Stimulated activated CD4-positive, alpha-beta T cell treated with anti-CD3 and anti-CD28 coated beads, Interleukin-4, amount 100 ng/mL, for 1 hour (primary cell): Measurements from ENCODE around the gene CYFIP2.

Source experiments
- DNase-seq: peaks from one replicate; pipeline ENCODE4 v3.0.0-alpha.2; 2020

CYFIP2 gene

DNA sequence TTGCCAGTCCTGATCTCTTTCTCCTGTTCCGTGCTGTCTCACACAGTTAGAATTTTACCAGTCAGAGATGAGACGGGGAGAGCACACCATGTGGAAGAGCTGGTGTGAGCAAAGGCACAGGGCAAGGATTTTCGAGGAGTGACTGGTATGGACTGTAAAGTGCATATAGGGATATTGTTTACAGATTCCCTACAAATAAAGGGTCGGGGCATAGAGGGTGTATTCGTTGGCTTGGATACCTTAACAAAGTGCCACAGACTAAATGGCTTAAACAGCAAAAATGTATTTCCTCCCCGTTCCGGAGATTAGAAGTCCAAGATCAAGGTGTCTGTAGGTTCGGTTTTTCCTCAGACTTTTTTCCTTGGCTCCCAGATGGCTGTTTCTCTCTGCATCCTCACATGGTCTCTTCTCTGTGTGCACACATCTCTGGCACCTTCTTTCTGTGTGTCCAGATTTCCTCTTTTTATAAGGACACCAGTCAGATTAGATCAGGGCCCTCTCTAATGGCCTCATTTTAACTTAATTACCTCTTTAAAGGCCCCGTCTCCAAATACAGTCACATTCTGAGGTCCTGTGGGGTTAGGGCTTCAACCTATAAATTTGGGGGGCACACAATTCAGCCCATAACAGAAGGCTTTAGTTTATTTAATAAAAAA, 23.4 kb downstream of the CYFIP2 start:
- no peak for DNase-seq

DNA sequence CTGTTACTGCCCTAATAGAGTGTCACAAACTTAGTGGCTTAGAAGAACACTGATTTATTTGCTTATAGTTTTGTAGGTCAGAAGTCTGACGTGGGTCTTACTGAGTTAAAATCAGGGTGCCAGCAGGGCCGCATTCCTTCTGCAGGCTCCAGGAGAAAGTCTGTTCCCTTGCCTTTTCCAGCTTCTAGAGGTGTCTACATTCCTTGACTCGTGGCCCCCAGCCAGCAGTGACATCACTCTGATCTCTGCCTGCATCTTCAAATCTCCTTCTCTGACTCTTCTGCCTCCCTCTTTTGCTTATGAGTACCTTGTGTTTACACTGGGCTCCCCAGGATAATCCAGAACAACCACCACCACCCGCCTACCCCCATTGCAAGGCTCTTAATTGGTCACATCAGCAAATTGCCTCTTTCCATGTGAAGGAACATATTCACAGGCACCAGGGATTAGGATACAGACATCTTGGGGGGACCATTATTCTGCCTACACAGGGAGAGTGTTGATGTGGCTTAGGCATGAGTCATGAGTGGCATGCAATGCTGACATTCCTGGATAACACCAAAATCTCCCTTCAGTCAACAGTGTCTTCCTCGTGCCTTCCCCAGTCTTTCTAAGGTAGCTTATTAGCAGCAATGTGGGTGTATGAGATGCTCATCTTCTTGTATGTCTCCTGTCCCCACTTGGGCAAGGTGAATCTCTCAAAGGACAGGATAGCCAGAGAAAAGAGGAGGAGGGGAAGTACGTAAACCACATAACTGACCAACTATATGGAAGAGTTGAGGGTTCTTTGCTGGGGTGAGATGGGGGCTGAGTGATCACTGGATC, 24.4 kb downstream of the CYFIP2 start:
- no peak for DNase-seq

DNA sequence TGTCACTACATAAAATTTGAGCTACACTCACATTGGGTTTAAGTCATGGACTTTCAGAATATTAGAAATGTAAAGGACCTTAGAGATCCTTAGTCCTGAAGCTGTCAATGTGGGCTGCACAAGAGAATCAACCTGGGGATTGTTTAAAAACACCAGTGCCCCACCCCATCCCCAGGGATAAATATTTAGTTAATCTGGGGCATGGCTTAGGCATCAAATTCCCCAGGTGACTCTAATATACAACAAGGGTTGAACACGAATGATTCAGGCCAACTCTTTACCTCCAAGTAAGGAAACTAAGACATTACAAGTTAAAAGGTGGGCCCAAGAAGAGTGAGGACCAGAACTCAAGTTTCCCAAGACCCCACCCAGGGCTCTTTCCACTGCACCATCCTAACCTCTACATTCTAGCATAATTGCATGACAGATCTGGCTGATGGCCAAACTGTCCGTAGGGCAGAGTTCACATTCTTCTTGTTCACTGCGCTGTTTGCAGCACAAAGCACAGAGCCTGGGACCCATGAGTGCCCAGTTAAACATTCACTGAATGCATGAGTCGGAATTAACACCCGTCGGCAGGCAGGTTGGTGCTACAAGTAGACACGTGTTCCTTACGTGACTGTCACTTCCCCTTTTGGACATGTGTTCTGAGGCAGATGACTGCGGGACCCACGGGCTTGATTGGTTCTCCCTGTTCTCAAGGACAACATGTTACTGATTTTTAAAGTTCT, 25.2 kb downstream of the CYFIP2 start:
- DNase-seq, result no peak

DNA sequence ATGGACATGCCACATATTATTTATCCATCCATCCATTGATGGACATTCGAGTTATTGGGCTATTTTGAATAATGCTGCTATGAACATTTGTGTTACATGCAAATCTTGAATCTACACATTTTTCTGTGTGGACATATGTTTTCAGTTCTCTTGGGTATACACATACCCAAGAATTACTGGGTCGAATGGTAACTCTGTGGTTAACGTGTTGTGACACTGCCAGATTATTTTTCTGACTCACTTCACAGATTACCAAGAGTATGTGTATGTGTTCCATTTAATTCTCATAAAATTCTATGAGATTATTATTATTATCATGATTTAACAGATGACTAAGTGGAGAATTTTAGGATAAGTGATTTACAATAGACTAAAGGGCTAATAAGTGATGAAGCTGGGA, 26.7 kb downstream of the CYFIP2 start:
- DNase-seq, result no peak

DNA sequence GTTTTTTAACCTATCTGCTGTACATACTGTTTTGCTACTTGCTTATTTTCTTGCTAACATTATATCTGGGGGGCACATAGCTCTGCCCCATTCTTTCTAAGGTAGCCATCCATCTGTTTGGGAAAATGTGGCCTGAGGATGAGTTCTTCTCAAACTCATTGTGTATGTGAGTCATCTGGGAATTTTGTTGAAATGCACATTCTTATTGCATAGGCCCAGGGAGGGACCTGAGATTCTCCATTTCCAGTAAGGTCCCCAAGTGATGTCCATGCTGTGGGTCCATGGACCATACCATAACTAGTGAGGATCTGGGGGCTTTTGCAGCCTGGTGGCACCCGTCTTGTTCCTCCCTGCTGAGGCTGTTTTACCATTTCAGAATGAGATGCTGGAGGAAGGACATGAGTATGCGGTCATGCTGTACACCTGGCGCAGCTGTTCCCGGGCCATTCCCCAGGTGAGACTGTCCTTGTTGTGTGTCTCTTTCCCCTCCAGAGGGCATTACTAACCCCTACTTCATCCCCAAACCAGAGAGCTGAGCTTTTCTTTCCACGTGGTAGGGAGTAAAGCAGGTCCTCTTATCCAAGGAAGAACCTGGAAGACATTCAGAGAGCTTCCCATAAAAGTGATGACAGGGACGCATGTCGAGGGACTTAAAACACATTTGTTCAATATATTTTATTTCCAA, 28.6 kb downstream of the CYFIP2 start:
- no peak for DNase-seq

DNA sequence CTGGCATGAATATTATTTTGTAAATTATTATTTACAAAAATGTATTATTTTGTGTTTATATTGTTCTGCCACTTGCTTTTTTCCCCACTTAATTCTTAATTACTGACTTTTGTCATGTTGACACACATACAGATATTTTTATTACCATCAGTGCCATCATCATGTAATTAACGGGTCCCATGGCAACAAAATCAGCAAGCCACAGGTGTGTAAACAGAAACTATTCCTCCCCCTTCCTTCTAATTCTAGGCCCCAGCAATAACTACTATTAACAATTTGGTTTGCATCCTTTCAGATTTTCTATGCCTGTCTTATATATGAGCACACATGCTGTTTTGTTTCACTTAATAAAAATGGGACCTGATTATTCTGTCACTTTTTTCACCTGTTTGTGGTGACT, 29.3 kb downstream of the CYFIP2 start:
- DNase-seq, result no peak

DNA sequence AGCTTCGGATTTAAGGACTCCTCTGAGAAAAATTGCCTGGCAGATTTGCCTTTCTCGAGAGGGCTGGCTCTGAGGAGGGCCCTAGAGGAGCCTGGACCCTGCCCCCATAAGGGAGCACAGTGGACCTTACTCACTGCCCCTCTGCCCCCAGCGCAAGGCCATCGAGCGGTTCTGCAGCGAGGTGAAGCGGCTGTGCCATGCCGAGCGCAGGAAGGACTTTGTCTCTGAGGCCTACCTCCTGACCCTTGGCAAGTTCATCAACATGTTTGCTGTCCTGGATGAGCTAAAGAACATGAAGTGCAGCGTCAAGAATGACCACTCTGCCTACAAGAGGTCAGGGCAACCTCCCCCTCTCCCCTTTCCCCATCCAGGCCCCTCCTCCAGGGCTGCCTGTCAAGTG, 34.6 kb downstream of the CYFIP2 start:
- DNase-seq, result no peak

DNA sequence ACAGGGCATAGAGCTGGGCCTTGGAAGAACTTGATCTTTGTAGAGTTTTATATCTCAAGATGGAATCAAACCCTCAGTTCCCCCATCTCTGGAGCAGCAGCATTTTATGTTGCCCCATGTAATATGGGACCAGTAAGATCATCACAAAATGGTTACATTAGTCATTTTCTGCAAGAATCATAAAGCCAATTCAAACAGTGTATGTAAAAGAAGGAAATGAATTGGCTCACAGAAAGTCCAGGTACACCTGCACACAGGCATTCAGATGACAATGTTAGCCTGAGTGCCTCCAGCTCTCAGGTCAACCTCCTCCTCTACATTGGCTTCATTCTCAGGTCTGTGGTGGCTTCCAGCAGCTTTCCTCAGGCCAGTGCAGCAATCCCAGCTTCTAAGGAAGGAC, 35.1 kb downstream of the CYFIP2 start:
- no peak for DNase-seq

DNA sequence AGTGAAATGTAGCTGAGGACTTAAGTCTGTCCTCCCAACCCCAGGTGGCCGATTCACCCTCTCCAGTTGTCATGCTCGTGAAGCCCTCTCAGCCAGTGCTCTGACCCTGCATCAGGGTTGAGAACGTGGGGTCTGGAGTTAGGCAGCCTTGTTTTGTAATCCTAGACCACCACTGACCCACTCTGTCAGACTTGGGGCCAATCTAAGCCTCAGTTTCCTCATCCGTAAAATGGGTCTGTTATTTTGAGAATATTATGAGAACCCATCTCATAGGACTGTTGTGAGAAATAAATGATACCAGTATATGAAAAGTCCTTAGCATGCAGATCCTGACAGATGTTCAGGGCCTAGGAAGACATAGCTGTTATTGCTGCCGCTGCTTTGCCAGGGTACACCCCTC, 37.1 kb downstream of the CYFIP2 start:
- no peak for DNase-seq

DNA sequence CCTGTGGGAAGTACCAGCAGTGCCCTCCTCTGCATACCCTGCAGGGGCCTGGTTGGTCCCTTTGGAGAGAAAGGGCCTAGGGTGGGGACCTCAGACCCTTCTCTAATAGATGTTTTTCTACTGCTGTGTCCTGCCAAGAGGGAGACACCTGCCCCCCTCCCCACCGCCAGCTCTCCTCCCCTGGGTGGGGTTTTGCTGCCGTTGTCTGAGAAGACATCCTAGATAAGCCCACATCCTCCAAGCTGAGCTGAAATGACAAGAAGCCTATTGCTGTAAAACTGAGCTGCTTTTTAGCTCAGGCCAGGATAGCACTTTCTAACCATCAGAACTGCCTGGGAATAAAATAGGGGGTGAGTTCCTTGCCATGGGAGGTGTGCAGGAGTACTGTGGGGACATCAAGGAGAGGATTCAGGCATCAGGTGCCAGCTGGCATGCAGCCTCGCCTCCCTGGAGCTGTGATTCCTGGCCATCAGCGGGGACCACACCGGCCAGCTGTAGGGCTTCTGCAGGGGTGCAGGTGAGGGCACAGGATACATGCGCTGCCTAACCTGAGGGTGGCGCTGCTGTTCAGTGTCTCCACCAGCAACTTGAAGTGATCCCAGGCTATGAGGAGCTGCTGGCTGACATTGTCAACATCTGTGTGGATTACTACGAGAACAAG, 37.9 kb downstream of the CYFIP2 start:
- DNase-seq, result peak; percentile 52

DNA sequence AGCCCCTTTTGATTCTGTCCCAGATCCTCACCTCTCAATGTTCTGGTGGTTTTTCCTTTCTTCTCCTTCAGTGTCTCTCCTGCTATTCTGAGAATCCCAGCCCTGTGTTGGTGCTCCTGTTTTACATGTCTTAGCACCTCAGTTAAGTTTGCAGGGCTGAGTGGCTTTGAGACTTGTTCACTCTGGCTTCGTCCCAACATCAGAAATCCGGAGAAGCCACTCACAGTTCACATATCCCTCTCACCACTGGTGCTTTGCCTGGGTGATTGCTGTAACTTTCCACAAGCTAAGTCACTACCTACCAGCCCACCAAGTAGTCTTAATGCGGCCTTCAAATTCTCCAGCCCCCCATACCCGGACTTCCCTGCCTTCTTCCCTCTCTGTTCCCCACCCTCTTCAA, 40.2 kb downstream of the CYFIP2 start:
- no peak for DNase-seq

DNA sequence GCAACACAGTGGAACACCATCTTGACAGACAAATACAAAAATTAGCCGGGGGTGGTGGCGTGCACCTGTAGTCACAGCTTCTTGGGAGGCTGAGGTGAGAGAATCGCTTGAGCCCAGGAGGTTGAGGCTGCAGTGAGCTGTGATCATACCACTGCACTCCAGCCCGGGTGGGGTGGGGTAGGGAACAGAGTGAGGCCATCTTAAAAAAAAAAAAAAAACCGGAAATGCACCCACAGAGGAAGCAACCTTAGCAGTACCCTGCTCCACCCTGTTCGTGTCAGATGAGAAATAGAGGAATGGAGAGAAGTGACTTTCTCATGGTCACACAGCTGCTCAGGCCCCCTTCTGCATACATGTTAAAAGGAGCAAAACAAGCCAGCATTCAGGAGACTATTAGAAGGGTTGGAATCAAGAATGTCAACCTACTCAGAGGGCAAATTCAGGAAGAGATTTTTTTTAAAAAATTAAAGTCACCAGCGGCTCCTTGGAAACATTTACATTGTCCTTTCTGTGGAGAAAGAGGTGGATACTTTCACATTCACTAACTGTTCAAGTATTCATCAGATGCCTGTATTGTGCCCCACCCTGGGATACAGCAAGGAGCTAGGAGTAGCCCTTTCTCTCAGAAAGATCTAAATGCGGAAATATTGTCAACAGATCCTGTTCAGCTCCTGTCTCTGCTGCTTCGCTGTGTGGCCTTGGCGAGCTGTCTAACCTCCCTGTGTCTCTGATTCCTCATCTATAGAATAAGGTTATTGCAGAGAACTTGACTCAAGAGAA, 41.0 kb downstream of the CYFIP2 start:
- DNase-seq, result no peak

DNA sequence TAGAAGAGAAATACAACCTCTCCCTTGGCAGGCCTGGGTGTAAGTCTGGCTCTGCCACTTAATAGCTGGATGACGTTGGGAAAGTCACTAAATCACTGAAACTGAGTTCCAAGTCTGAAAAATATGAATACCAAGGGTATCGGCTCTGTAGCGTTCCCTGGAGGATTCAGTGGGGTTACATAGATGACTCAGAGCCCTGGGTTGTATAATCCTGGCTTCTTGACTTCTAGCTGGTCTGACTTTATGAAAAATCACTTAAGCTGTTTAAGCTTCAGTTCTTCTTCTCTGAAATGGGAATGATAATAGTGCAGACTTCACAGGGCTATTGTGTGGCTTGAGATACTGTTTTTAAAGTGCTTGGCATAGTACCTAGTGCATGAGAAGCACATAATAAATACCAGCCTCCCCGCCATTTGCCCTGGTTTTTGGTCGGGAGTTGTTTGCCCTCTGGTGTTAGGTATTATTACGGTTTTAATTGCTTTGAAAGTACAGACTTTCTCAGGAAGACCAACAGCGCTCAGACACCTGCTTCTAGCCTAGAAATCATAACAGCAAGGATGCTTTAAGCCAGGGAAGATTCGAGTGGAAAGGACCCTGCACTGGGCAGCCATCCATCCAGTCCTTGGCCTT, 43.0 kb downstream of the CYFIP2 start:
- peak; percentile 25 for DNase-seq

DNA sequence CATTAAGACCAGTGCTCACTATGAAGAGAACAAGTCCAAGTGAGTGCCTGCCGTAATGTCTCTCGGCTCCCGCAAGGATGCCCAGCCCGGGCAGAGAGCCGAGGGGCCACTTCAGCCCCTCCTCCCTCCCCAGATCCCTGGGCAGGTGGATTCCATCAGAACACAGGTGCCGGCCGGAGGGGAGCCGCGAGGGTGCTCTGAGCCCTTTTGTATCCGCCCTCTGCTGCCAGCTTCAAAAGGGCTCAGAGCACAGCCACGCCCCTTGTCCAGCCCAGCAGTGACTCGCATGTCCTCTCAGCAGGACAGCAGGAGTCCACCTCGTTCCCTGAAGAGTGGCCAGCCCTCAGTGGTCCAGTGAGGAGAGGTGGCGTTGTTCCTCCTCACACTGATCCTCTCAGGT, 43.9 kb downstream of the CYFIP2 start:
- DNase-seq, result no peak

DNA sequence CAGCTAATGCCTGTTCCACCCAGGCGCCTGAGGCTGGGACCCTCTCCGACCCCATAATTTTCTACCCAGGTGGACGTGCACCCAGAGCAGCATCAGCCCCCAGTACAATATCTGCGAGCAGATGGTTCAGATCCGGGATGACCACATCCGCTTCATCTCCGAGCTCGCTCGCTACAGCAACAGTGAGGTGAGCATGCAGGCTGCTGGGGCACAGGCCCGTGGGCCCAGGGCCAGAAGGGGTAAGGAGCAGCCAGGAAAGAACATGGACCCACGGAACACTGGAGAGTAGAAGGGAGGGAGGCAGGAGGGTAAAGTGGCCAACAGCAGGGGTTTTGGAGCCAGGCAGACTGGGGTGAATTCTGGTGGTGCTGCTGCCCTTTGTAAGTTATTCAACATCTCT, 45.7 kb downstream of the CYFIP2 start:
- no peak for DNase-seq

DNA sequence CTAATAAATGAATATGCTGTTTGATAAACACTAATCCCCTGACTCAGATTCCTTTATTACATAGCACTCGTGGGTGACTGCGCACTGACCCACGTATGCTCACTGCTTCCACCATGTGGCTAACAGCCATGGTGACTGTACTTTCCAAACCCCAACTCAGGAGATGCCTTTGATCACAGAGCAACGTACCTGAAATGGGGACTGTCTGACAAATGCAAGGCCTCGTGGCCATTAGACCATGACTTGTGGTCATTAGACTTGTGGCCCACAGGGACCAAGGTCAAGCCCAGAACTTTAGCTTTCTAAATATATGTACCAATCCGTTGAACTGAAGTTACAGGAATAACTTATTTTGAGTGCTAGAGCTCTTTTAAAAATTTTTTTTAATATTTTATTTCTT, 46.6 kb downstream of the CYFIP2 start:
- peak; percentile 58 for DNase-seq

DNA sequence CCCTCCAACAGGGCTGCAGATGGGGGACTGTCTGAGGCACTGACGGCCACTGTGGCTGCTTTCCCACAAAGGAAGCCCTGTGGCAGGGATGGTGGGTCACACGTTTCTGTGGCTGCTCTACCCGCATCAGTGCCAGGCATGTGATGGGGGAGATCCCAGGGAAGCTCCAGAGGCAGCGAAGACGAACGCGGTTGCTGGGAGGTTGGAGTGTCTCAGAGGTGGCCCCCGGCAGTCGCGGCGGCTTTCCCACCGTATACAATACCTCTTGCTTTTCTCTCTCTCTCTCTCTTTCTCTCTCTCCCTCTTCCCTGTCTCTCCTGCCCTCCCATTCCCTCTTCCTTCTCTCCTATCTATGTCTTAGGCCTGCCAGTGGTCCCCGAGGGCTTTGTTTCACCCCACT, 56.7 kb downstream of the CYFIP2 start:
- DNase-seq, result no peak

DNA sequence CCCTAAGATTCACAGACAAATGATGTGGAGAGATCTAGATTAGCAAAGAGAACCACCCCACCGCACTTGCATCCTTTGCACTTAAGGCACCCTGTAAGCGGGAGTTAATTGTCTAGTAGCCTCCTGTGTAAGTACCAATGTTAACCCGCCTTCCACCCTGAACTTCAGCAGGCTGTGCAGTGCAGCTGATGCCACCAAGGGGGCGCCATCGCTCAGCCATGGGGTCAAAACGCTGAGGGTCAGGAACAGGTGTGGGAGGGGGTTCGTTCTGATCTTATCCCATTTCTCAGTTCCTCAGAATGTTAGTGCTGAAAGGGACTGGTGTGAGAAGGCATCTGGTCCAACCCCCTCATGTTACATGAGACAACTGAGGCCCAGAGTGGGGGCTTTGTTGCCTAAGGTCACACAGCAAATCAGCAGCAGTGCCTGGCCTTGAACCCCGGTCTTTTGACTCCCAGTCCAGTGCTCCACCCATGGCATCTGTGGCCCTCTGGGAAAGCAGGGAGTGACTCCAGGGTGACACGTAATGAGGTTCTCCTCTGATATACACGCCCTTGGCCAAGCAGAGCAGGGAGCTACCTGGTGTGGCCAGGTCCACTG, 57.3 kb downstream of the CYFIP2 start:
- peak; percentile 21 for DNase-seq

DNA sequence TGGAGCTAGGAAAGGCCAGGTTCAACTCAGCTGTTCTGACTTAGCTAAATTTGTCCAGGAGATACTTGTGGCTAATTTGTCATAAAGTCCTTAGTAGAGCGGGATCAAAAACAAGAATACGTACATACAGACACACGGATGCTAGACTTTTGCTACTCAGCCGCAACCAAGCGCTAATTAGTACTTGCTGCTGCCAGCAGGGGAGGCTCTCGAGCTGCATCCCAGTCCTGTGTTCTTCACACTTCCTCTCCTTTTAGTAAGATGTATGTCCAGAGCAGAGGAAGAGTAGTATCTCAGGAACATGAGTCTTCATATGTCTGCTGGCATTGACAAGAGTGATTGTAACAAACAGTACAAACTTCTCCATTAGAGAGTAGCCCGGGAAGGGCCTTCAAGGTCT, 58.3 kb downstream of the CYFIP2 start:
- peak; percentile 25 for DNase-seq

DNA sequence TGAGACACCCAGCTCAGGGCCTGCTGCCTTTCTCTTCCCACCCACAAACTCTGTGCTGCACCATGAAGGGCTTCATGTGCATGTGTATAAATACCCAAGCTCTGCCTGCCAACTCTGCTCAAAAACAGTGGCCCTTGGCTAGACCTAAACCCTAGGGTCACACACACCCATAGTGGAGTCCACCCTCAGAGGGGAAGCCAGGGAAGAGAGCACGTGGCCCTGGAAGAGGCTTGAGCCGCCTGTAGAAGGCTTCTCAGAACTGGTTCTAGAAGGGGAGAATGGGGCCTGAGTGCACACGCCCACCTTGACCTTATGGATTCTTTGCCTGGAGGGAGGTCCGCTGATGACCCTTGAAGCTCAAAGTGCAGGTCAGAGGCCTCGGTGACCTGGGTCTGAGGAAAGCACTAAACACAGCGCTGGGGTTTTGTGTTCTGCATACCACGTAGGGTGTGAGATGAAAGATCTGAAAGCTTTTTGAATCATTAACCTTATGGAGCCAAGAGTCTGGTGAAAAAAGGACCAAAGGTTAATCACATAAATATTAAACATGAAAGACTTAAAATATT, 60.6 kb downstream of the CYFIP2 start:
- no peak for DNase-seq

DNA sequence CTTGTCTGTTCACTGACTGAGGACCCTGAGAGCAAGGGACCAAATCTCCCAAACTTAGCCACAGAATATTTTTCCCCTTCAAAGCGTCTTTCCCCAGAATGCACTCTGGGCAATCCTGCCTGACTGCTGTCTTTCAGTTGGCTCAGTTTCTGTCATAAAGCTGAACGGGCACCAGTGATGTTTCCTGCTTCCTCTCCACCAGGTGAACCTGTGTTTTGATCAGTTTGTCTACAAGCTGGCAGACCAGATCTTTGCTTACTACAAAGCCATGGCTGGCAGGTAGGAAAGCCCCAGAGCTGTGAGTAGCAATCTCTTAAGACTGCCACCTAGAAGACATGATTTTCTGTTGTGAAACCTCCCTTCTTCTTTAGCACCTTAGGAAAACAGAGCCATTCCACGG, 61.8 kb downstream of the CYFIP2 start:
- no peak for DNase-seq
